Measurements from ENCODE around the gene CEP295NL. TPM values are rescaled to one million over a fixed set of nuclear protein-coding genes. Genes with fewer than 3 reads are reported as not detected.

CEP295NL gene
- total and polyA plus RNA-seq, 12 donors, result 0.04 to 2.6 (median 0.82) TPM

DNA sequence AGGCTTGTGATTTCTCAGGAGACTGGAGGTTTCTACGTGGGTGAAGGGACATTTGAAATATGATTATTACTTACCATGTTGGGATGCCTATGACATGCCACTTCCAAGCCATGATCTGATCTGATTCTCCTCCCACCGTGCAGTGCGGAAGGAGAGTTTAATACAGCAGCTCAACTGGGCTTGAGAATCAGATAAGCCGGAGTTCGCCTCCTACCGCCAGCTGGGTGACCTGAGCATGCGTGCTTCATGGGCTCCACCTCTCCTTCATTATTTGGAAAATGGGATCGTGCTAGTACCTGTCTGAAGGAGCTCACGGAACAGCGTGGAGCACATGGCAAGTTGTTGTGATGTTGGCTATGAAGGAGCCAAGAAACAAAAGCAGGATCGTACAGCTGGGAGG lies 34.6 kb upstream of the CEP295NL start:
- no peaks in the 10 kb centered on the region for H3K9me3 ChIP-seq
- TF ChIP-seq, protein P1, sequence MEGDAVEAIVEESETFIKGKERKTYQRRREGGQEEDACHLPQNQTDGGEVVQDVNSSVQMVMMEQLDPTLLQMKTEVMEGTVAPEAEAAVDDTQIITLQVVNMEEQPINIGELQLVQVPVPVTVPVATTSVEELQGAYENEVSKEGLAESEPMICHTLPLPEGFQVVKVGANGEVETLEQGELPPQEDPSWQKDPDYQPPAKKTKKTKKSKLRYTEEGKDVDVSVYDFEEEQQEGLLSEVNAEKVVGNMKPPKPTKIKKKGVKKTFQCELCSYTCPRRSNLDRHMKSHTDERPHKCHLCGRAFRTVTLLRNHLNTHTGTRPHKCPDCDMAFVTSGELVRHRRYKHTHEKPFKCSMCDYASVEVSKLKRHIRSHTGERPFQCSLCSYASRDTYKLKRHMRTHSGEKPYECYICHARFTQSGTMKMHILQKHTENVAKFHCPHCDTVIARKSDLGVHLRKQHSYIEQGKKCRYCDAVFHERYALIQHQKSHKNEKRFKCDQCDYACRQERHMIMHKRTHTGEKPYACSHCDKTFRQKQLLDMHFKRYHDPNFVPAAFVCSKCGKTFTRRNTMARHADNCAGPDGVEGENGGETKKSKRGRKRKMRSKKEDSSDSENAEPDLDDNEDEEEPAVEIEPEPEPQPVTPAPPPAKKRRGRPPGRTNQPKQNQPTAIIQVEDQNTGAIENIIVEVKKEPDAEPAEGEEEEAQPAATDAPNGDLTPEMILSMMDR (IDR thresholded peaks at IDR 0.05), result no peak
- 85 to 87% methylated on average over 11 of the region's 11 CpGs for WGBS, 2 donors
- no peaks in the 10 kb centered on the region for H3K36me3 ChIP-seq
- DNase-seq, result no peak
- no peaks in the 10 kb centered on the region for H3K27me3 ChIP-seq
- ATAC-seq, result no peak
- no peak overlapping the region for H3K4me3 ChIP-seq
- H3K4me1 ChIP-seq, result peaks cover 11 to 41% (median 26%) of the 10 kb centered on the region in 9 donors
- H3K27ac ChIP-seq, result no peak overlapping the region
- intact Hi-C loops (cut with DNase I), result loop anchor here in 1 of 10 donors (5.0 kb wide), 1 partner anchor 35 kb away; no protein-coding TSS in a partner anchor

- WGBS, 2 donors, result 71 to 77% methylated on average over 33 of the region's 33 CpGs
- Histone ChIP-seq H3K4me1 (peaks cover 11 to 40% (median 26%) of the 10 kb centered on the region in 9 donors), H3K27ac (peak overlapping the region in 8 of 10 donors; percentile 80 to 88 (median 86)), H3K4me3 (no peak overlapping the region), H3K36me3 (no peaks in the 10 kb centered on the region), H3K9me3 (no peaks in the 10 kb centered on the region), H3K27me3 (no peaks in the 10 kb centered on the region)
- TF ChIP-seq, protein P1 (IDR thresholded peaks at IDR 0.05), result no peak
- intact Hi-C loops (cut with DNase I), result loop anchor here in 1 of 10 donors (5.0 kb wide), 1 partner anchor 37 kb away; no protein-coding TSS in a partner anchor
- ATAC-seq (peak; percentile 16 to 50 (median 36)), DNase-seq (peak in 1 of 2 donors; percentile 57)
Measured at GRCh38 chr17:78935419-78936323, 32.7 kb upstream of the CEP295NL start.

- H3K27me3 ChIP-seq, result no peaks in the 10 kb centered on the region
- peak overlapping the region; percentile 69 to 88 (median 84) for H3K27ac ChIP-seq
- peaks cover 11 to 40% (median 26%) of the 10 kb centered on the region in 9 donors for H3K4me1 ChIP-seq
- 78 to 81% methylated on average over 19 of the region's 19 CpGs for WGBS, 2 donors
- ATAC-seq (peak in 1 of 8 donors; percentile 0), DNase-seq (no peak)
- intact Hi-C loops (cut with DNase I), result loop anchor here in 4 of 10 donors (5.0 kb wide), 2 partner anchors 37 to 53 kb away; no protein-coding TSS in a partner anchor
- no peaks in the 10 kb centered on the region for H3K36me3 ChIP-seq
- peak overlapping the region in 6 of 10 donors; percentile 23 to 46 (median 40) for H3K4me3 ChIP-seq
- no peaks in the 10 kb centered on the region for H3K9me3 ChIP-seq
- TF ChIP-seq, protein P1 (IDR thresholded peaks at IDR 0.05), result no peak
Measured at GRCh38 chr17:78934681-78935418, 31.8 kb upstream of the CEP295NL start.

All from heart right ventricle (tissue), 16 donors.